Kidney epithelial cell (primary cell): Measurements from ENCODE around the gene ABCB9. TPM values are rescaled to one million over a fixed set of nuclear protein-coding genes. Genes with fewer than 3 reads are reported as not detected.
"Not testable (repeated sequence)": the region's sequence is repeated elsewhere in the genome, so short reads cannot be mapped to it uniquely, and the experiment has no call there.

Source experiments
- DNase-seq: peaks from one replicate; pipeline ENCODE4 v3.0.0-alpha.2; 2010; ENCODE audit warnings: low read depth
- H3K27me3 ChIP-seq: 2 replicates; pipeline ENCODE4 v1.6.0; 2011; ENCODE audit warnings: low read length; ENCODE audit not compliant: control insufficient read depth, insufficient read depth
- H3K36me3 ChIP-seq: 2 replicates; pipeline ENCODE4 v1.5.1; 2011; ENCODE audit warnings: low read length; ENCODE audit not compliant: control insufficient read depth, insufficient read depth
- H3K4me3 ChIP-seq: 2 replicates; pipeline ENCODE4 v1.5.1; 2011; ENCODE audit warnings: low read depth, mild to moderate bottlenecking, control low read depth, low read length
- total RNA-seq: library from RNA; depleted of rRNA; stranded (reverse); fragments of >200 nt; gene quantifications from 2 replicates; pipeline ENCODE4 v1.2.3, GENCODE V29; 2015
- TF ChIP-seq, protein P1 (sequence below): IDR thresholded peaks from 2 replicates; pipeline ENCODE4 v1.5.1; 2011; ENCODE audit warnings: mild to moderate bottlenecking, moderate library complexity, low read length, control low read depth, inconsistent platforms; ENCODE audit not compliant: insufficient read depth, poor library complexity, severe bottlenecking

Gene ABCB9
- total RNA-seq, 1 donor from 2014 or later = 10.6 TPM

DNA sequence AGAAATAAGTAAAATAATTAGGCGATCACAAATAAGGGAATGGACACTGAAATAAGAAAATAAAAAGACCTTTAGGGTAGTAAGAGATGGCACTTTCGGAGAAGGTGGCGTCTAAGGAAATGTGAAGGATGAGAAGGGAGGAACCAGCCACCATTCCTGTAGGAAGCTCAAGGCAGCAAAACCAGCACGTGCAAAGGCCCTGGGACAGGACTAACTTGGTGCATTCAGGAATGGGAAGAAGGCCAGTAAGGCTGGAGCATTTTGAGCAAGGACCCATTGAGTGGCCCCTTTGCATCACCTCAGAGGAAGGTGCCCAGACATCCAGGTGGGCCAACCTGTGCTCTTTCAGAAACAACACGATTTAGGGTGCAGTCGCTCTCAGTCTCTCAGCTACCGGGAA is 69.6 kb downstream of the ABCB9 start:
- DNase-seq = no peak
- no peak overlapping the region for H3K4me3 ChIP-seq
- H3K36me3 ChIP-seq = no peaks in the 10 kb centered on the region
- no peaks in the 10 kb centered on the region for H3K27me3 ChIP-seq
- TF ChIP-seq, protein P1, sequence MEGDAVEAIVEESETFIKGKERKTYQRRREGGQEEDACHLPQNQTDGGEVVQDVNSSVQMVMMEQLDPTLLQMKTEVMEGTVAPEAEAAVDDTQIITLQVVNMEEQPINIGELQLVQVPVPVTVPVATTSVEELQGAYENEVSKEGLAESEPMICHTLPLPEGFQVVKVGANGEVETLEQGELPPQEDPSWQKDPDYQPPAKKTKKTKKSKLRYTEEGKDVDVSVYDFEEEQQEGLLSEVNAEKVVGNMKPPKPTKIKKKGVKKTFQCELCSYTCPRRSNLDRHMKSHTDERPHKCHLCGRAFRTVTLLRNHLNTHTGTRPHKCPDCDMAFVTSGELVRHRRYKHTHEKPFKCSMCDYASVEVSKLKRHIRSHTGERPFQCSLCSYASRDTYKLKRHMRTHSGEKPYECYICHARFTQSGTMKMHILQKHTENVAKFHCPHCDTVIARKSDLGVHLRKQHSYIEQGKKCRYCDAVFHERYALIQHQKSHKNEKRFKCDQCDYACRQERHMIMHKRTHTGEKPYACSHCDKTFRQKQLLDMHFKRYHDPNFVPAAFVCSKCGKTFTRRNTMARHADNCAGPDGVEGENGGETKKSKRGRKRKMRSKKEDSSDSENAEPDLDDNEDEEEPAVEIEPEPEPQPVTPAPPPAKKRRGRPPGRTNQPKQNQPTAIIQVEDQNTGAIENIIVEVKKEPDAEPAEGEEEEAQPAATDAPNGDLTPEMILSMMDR = no peak

DNA sequence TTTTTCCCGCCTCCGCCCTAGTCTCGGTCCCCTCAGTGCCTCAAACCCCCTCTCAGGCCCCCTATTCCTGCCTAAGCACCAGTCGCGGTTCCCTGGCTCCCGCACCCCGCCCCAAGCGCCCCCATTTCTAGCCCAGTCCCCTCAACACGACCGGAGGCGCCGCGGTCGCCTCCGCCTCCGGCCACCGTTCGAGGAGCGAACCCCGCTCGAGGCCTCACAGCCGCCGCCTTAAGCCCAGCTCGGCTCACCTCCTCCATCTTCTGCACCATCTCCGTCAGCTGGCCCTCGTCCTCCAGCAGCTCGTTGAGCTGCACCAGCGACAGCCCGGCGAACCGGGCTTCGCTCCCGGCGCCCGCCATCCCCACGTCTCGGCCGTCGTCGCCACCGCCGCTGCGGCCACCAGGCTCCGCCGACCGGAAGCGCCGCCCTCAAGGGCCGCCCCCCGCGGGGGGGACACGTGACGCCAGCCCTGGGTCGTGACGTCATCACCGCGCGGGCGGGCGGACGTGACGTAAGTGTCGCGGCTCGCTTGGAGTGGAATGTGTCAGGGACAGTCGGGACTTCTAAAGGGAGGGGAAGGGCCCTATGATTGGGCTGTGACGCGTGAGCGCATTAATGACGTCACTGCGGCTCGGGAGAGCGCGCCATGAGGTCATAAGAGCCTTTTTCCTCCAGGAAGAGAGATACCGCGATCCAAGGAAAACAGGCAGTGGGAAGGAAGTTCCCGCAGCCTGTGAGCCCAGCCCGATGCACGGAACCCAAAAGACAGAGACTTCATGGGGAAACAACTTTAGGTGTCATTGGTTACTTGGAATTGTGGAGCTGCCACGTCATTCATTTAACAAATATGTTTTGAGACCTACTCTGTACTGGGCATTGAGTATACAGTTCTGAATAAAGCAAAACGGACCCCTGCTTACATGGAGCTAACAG is 70.3 kb downstream of the ABCB9 start, which contains the start of gene VPS37B:
VPS37B (minus strand) TSS at position 421 of the 933 bp plus-strand sequence; CDS start at position 359, 62 bp downstream.
- H3K36me3 ChIP-seq = no peaks in the 10 kb centered on the region
- TF ChIP-seq, protein P1 = no peak
- H3K27me3 ChIP-seq = no peaks in the 10 kb centered on the region
- DNase-seq = no peak
- peak within 1 kb of the TSS; percentile 97 for H3K4me3 ChIP-seq

- Histone ChIP-seq H3K27me3 (no peaks in the 10 kb centered on the region), H3K4me3 (peak overlapping the region; percentile 97), H3K36me3 (no peaks in the 10 kb centered on the region)
- no peak for DNase-seq
- TF ChIP-seq, protein P1 = no peak
Measured at GRCh38 chr12:122895320-122895703, 71.0 kb downstream of the ABCB9 start.

DNA sequence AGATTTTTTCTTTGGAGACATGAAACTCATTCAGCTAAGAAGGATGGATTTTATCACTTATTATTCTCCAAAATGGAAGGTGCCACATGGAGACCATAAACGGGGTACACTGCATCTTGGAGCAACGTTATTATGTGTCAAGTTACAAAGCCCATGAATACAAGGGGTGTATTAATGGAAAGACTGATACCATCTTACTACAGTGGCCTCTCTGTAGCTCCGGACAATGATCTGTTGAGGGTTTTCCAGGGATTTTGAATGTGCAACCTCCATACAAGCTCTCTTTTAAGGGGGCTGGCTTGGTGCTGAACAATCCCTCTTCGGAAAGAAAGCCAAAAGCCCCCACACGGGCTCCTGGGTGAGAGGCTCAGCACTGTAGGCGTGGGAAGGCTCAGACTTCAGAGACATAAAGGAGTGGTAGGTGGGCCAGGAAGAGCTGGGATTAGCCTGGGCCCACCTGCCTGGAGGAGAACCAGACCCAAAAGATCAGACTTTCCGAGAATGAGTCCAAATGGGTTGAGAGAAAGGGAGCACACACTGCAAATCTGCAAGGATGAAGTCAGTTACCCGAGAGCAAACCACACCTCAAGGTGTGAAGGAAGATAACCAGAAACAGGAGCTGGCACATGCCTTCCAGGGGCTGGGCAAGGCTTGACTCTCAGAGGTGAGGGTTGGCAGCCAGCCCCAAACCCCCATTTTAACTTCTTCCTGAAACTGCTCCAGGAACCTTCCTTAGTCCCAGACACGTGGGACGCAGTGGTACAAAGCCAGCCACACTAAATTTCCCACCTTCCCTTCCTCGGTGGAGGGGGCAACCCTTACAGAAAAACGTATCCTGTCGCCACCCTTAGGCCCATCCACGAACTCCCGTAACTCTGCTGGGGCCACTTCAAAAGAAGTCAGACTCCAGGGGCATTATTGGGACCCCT is 71.8 kb downstream of the ABCB9 start:
- DNase-seq = no peak
- H3K27me3 ChIP-seq = no peaks in the 10 kb centered on the region
- peak overlapping the region; percentile 97 for H3K4me3 ChIP-seq
- TF ChIP-seq, protein P1 = no peak
- no peaks in the 10 kb centered on the region for H3K36me3 ChIP-seq

GRCh38 chr12:122893208-122894153 is 72.8 kb downstream of the ABCB9 start:
- Histone ChIP-seq H3K36me3 (no peaks in the 10 kb centered on the region), H3K27me3 (no peaks in the 10 kb centered on the region), H3K4me3 (no peak overlapping the region)
- TF ChIP-seq, protein P1 = no peak
- no peak for DNase-seq

GRCh38 chr12:122892724-122893123 is 73.5 kb downstream of the ABCB9 start:
- H3K4me3 ChIP-seq, H3K27me3 ChIP-seq, DNase-seq, H3K36me3 ChIP-seq: not testable (repeated sequence)
